Femur (tissue), 1 donor: Measurements from ENCODE around the gene CALML4.
"Not testable (repeated sequence)": the region's sequence is repeated elsewhere in the genome, so short reads cannot be mapped to it uniquely, and the experiment has no call there.

ENCODE experiments used
- DNase-seq: peaks from one replicate; pipeline ENCODE4 v3.0.0-alpha.2; 2017

The CALML4 gene

DNA sequence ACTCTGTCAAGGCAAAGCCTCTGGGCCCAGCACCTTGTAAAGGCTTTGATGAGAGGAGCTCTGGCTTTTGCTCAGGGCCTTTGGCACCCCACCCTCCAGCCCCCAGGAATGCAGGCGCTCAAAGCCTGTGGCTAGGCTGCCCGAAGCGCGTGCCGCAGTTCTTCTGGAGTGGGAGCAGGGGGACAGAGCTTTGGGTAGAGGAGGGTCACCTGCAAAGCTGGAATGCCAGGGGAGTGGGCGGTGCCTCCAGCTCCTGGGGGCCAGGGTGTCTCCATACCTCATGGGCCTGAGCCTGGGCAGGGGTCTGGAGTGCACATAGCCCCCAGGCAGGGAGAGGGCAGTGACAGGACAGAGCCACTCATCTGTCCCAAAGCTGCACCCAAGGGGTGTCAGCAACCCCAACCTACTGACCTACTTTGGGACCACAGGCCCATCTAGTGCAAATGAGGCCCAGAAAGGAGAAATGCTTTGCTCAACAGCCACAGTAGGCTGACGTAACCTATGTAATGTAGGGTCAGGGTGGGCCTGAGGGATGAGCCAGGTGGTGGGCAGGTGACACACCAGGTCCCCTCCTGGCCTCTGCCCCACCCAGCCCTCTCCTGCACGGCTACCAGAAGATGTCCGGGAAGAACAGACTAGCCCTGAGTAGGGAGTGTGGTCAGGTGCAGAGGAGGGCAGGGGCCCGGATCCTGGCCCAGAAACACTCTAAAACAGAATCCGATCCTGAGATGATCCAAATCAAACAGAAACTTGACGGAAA is 2.2 kb upstream of the CALML4 start:
- DNase-seq, result no peak

GRCh38 chr15:68206711-68207151 is 1.6 kb upstream of the CALML4 start:
- DNase-seq, result no peak

- DNase-seq, result peak; percentile 71
These were observed 915 bp upstream of the CALML4 start for GRCh38 chr15:68205954-68206539.

DNA sequence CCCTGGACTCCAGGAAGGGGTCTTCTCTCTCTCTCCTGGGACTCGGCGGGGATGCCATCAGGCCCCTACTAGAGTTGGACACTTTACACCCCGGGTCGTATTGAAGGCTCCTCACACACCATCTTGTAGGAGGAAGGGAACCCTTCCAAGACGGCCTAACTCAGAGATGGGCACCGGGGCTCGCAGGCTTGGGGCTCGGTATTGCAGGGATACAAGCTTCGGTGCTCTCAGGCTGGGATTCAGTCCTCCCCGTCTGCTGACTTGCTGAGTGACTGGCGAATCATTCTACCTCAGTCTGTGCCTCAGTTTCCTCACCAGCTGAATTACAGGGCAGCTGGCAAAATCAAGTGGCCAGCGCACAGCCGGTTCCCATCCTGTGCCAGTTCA is 419 bp upstream of the CALML4 start:
- no peak for DNase-seq

- no peak for DNase-seq
These were observed 771 bp downstream of the CALML4 start for GRCh38 chr15:68204361-68204760.

DNA sequence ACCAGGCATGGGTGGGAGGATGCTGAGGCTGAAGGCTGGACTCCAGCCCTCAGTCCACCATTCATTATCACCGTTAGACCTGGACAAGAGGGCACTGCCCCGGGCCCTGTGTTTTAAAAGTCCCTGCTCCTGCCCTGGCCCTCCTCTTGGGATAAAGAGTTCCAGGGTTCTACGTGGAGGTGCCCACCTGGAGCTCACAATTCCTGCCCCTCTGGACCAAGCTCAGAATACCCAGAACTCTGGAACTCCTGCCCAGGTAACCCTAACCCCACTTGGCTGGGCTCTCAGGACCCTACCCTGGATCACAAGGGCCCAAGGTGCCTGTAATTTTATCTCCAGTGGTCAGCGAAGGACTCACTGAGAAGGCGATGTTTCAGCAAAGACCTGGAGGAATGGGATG is 1.2 kb downstream of the CALML4 start:
- DNase-seq, result no peak

DNA sequence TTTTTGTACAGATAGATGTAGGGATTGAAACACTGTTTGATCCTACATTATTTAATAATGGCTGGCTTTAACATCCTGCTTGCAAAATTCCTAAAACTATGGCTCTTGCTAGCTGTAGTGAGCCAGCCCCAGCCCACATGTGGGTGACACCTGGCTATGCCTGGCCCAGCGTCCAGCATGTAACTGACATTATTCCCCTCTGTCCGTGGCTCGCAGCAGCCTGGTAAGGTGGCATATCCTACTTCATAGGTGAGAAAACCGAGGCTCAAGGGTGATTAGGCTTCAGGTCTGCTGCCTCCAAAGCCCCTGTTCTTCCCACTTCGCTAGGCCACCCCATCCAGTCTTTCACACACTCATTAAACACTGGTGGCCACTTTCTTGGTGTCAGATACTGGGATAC is 1.6 kb downstream of the CALML4 start:
- DNase-seq, result no peak

DNA sequence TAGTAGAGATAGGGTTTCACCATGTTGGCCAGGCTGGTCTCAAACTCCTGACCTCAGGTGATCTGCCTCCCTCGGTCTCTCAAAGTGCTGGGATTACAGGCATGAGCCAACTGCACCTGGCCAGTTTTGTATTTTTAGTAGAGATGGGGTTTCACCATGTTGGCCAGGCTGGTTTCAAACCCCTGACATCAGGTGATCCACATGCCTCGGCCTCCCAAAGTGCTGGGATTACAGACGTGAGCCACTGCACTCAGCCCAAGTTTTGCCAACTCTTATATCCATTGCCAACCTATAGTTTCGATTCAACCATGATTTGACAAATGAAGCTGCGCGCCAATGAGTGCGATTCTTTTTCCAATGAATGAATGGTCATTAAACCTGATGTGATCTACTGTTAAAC is 2.1 kb downstream of the CALML4 start:
- DNase-seq, result not testable (repeated sequence)

DNA sequence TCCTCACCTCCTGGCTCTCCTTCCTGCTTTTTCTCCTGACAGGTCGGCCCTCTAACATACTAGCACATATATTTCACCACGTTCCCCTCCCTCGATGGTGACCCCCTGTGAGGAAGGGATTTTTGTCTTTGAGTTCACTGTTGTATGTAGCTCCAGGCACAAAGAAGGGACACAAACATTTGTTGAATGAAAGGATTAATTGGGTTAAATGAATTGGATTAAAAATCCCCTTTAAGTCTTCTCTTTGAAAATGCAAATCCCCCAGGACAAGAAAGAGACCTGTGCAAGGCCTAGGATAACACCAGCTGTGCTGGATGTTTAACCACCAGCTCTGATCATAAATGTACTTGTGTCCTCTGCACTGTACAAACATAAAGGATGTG is 3.3 kb downstream of the CALML4 start:
- no peak for DNase-seq

DNA sequence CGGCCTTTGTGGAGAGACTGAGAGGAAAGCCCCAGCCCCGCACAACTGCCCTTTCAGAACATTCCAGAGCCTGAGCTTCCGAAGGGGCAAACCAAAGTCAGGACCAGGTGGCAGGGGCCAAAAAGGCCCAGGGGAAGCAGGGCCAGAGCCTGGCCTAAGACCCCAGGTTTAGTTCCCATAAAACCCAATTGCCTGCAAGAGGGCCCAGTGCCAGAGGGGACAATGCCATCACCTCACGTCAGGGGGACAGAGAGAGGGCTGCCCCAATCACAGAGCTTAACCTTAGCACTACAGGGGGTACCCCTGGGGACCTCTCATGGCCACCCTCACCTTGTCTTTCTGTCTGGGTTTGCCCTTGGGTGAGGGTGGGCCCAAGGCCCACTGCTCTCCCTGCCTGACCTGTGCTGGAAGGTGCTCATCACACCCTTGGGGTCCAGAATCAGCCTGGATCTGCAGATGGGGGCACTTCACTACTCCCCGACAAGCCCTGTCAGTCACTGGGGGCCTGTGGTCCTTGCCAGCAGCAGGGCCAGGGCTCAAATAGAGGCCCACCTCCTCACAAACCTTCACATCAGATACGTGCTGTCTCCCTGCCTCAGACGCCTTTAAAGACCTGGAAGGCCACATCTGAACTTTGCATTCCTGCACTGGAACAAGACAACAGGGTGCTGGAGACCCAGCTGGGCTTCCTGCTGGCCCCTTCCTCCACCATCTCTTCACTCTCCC is 3.8 kb downstream of the CALML4 start:
- no peak for DNase-seq

DNA sequence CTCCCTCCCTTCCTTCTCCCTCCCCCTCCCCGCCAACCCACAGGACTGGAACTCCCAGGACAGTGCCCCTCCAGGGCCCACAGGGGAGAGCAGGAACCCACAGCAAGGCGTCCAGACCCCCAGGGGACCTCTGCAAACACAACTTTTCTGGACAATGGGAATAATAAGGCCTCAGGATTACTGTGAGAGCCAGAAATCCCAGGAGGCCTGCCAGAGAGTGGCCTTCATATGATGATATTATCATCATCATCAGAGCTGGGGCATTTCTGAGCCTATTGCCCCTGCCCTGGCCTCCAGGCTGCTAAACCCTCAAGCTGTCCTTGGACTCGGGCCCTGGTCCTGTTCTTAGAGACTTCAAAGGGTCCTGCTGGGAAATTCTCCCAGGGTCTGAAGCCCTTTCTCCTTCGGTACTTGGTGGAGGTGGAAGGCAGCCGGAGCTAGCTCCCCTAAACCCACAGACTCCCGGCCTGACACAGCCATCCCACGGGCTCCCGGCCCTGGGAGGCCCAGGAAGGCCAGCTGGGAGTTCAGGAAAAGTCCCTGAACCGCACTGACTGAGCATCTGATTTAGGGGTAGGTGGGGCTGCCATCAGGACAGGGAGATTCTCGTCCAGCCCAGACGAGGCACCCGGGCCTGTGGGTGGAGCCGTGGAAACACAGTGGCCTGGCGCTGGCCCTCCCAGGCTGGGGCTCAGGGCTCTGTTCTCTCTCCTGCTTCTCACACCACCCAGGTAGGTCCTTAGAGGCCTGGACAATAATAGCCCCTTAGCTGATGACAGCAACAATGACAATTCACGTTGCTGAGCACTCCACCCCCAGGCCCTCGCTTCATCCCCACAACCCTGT is 4.9 kb downstream of the CALML4 start:
- no peak for DNase-seq

GRCh38 chr15:68199340-68199739 is 5.8 kb downstream of the CALML4 start:
- DNase-seq, result no peak

DNA sequence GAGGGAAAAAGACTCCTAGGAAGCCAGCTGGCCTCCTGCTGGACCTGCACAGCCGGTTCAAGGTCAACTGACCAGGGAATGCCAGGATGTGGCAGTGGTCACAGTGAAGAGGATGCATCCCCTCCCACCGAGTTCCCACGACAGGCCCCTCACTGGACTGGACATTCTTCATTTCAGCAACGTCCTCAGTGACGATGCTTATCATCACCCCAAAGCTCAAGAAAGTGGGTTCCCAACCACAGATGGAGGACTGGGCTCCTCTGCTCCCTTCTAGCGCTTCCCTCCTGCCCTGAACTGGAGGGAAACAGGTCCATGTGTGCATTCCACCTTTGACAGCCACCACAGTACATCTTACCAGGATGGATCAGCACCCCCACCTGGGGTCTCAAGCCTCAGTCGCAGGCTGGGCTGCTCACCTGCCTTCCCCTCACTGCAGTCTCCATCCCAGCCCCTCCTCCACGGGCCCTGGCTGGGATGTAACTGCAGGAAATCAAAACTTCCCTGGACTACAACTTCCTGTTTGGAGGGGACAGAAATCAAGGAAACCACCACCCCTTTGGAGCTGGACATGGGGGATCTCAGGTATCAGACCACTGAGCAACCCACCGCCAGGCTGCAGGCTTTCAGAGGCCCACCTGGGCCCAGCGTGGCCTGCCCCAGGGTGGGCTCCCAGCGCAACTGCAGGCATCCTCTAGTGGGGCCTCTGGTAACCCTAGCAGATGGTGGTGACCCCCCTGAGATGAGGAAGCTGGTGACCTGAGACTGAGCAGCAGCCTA is 7.3 kb downstream of the CALML4 start:
- DNase-seq, result no peak

DNA sequence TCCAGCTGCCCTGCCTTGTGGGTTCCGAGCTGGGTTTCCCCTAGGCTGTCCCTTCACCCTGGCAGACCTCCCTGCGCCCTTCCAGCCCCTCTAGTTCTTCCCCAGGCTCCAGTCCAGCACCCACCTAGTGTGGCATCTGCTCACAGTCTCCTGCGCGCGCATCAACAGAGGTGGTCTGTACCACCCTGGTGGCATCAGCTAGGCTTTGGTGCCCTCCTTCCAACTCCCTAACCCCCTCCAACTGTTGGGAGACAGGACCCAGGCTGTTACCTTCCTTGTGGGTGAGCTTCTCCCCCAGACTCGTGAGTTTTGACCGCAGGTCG is 8.0 kb downstream of the CALML4 start:
- DNase-seq, result no peak

GRCh38 chr15:68196445-68197169 is 8.5 kb downstream of the CALML4 start:
- DNase-seq, result no peak

GRCh38 chr15:68195336-68196112 is 9.6 kb downstream of the CALML4 start:
- no peak for DNase-seq

DNA sequence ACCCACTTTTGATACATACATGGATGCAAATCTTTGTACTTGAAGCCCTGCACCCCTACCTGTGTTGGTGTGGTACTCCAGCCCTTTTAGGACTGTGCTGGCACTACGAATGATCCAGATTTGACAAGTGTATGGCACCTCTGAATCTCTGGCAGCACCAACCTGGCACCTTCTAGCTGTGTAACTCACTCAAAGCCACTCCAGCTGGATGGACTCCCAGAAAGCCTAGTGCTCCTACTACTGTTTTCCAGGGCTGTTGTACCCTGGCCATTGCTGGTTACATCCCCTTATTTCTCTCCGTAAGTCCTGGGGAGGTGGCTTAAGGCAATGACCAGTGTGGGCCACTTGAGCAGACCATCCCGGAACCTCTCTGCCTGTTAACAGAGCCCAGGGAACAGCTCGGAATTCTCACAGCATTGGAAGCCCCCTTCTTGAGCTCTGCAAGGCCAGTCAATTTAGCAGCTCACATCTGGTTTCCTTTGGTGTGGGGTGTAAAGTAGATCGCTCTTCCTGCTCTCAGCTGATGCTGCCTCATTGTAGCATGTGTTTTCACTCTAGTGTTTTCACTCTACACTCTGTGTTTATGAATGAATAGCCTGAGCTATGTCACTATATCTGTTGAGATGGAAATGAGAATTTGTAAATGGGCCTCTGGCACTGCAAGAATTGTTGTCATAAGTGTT is 12.2 kb downstream of the CALML4 start:
- no peak for DNase-seq

DNA sequence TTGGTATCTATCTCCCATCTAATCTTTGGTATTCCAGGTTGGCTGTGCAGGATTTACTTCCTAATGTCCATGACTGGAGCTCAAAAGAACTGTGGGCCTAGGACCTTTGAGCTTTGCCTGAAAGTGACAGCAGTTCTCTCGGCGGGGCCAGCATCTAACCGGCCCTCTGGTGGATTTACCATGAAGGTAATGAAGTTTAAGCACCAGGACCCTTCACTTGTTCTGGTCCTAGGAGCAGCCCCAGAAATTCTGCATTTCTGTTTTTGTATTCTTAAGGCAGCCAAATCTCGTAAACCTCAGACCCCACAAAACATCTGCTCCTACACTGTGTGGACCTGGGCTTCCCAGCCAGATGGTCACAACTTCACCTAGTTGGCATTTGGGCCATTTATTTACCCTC is 13.0 kb downstream of the CALML4 start:
- DNase-seq, result no peak

DNA sequence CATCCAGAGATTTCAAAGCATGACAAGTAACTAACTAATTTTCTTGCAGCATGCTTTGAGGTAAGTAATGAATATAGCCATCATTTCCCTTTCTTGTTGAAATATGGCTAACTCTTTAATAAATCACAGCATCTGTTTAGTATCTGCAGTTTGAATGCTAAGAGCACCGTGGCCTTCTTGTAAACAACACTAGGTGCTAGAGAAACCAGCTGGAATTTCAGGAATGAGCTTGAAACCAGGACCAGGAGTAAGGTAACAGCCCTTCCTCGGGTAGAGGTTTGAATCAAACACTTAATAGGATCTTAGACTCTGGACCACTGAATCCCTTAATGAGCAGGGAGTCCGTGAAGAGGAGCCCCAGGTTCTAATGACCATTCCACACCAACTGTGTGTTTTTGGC is 13.6 kb downstream of the CALML4 start:
- no peak for DNase-seq

- DNase-seq, result no peak
These were observed 15.1 kb downstream of the CALML4 start for GRCh38 chr15:68190048-68190447.
